Measurements from ENCODE around the gene CACNG4.

The CACNG4 gene

DNA sequence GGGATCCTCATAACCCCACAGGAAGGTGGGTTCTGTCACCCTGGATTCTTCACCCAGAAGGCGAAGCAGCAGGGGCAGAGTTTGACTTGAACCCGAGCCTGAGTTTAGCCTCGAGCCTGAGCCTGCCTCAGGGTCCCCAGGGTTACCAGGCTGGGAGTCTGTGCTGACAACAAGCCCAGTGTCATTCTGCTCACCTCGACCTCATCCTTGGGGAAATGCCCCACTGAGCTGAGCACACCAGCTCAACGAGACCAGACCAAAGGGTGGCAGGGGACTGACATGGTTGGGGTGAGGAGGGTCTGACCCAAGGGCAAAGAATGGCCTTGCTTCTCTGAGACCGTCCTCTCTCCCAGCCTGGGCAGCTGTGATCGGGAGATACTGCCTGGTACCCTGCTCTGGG, 20.2 kb downstream of the CACNG4 start:
- no peak for DNase-seq (ENCODE audit: low read depth in 3 of 3, low spot score in 1 of 3)

DNA sequence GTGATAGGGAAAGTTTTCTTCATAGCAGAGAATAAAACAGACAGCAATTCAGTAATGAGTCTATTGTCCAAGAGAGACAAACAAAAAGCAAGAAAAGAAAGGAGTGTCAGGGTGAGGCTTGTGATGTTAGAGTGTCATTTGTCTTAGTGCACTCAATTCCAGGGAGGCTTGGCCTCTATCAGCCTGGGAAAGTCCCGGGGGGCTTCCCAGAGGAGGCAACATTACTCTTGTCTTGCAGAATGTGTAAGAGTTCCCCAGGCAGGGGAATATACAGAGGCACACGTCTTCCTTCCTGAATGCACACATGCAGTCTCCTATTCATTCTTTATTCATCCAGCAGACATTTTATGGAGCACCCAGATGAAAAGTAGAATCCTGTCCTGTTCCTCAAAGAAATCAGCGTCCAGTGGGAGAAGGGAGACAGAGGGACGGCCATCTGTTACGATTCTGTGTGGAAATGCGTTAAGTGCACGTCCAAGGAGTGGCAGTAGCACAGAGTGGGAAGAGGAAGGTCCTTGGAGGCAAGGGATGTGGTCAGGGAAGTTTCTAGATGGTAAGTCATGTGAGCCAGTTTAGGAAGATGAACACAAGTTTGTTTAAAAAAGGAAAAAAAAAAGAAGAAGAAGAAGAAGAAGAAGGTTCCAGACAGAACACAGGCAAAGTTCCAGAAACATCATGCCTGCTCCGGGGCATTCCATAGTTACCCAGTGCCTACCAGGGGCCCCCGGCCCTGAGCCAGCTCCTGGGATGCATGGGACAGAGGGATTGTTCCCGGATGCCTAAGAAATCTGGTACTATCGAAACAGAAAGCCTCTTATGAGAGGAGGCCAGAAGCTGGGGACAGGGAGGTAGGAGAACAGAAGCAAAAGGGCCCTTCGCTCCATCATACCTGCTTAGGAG, 21.1 kb downstream of the CACNG4 start:
- DNase-seq (ENCODE audit: low read depth in 3 of 3, low spot score in 1 of 3): no peak

DNA sequence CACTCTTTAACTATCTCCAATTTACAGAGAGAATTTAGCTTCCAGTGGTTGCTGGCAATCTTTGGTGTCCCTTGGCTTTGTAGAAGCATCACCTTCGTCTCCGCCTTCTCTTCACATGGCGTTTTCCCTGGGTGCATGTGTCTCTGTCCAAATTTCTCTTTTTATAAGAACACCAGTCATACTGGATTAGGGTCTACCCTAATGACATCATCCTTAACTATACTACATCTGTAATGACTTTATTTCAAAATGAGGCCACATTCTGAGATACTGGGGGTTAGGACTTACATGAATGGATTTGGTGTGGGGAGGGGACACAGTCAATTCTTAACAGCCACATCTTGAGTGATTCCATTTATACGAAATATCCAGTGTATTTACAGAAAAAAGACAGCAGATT, 22.2 kb downstream of the CACNG4 start:
- DNase-seq (ENCODE audit: low read depth in 3 of 3, low spot score in 1 of 3): no peak

DNA sequence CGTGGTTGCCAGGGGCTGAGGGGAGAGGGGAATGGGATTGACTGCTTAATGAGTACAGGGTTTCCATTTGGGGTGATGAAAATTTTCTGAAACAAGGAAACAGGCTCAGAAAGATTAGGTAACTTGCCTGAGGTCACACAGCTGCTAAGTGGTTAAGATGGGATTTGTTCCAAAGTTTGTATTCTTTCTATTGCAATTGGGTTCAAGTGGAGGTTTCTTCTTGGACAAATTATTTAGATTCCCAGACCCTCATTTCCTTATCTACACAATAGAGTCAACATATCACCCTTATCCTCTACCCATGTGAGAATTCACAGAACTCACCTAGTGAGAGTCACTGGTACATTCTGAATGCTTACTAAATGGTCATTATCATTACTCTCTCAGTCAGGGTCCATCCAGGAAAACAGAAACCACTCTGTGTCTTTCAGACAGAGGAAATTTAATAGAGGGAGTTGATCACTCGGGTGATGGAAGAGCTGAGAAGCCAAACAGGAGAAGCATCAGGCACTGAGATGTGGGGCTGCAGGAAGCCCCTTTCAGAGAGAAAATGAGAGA, 22.6 kb downstream of the CACNG4 start:
- no peak for DNase-seq (ENCODE audit: low read depth in 3 of 3, low spot score in 1 of 3)

DNA sequence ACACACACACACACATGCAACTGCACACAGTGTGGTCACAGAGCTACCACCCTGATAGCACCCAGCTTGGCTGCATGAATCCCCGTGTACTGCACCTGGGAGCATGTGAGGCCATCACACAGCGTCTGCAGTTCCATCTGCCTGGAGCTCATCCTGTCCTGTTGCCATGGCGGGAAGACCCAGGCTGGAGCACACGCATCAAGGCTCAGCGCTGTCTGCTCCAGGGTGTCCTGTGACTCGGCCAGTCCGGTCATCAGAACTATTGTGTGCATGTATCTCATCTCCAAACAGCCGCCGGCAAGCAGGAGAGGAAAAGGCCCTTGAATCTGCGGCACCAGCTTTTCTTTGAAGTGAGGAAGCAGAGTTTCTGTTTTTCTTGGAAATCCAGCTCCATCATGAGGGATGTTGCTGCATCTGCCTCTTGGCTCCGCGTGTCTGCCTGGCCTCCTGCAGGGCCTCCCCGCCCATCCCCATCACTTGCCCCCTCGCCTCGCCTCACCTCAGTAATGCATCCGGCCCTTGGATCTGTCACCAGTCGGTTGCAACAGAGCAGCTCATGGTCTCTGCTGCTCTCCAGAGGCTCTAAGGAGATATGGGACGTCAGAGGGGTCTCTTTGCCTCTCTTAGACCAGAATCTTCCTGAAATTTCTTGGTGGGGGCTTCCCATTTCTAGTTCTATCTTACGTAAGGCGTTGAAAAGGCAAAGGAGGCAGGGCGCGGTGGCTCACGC, 23.7 kb downstream of the CACNG4 start:
- DNase-seq (ENCODE audit: low read depth in 3 of 3, low spot score in 1 of 3): no peak

DNA sequence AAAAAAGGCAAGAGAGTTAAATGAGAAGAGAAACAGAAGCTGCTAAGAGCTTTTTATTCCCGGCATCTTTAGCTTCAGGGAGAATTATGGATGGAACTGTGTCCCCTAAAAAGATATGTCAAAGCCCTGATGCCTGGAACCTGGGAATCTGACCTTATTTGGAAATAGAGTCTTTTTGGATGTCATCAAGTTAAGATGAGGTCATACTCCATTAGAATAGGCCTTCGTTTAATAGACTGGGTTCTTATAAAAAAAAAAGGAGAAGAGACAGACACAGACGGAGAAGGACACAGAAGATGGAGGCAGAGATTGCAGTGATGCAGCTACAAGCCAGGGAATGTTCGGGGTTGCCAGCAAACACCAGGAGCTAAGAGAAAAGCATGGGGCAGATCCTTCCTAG, 24.6 kb downstream of the CACNG4 start:
- no peak for DNase-seq (ENCODE audit: low read depth in 3 of 3, low spot score in 1 of 3)

DNA sequence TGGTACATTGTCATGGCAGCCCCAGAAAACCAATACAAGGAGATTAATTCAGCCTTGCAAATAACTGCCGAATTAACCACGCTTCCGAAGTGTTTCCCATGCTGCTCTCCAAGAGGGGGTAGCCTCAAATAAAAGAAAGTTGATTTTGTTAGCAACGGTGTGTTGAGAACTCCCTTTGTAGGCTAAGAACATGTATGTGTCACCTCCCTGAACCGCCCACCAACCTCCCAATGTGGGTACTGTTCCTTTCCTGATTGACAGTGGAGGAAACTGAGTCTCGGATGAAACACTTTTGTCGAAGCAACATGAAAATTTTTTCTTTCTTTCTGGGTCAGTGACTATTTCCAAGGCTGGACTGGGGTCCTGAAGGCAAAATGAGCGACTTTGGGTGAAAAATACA, 25.1 kb downstream of the CACNG4 start:
- DNase-seq (ENCODE audit: low read depth in 3 of 3, low spot score in 1 of 3): no peak

DNA sequence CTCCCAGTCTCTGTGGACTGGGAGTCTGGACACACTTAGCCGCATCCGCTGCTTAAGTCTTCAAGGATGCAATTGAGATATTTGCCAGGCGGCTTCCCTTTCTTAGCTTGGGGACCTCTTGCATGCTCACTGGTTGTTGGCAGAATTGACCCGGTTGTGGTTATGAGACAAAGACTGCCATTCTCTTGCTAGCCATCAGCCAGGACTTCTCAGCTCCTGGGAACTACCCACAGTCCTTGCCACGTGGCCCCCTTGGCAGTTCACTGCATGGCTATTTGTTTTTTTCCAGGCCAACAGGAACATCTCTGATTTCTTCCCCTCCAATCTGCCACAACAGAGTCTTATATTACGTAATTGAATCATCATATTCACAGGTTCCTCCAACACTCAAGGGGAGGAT, 25.5 kb downstream of the CACNG4 start:
- no peak for DNase-seq (ENCODE audit: low read depth in 3 of 3, low spot score in 1 of 3)

DNA sequence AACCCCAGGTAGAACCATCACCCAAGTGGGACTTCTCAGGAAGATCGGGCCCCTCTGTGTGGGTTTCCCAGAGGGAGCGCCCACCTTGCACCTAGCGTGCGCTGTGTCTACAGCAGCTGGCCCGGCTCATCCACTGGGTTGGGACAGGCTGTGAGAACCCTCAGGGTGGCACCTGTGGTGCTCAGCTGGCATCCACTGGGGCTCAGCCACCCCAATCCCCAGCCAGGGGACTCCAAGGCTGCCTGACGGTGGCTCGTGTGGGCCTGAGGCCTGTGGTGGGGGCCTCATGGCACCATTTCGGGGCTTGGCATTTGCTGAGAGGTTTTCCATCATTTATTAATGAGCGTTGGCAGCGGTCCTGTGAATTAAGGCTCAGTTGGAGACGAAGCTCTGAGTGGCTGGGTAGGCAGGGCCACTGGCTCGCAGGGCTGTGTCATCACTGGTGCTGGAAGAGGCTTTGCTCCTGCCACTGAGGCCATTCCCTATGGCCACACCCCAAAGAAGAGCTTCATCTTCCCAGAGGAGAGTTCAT, 28.5 kb downstream of the CACNG4 start:
- no peak for DNase-seq (ENCODE audit: low read depth in 3 of 3, low spot score in 1 of 3)

DNA sequence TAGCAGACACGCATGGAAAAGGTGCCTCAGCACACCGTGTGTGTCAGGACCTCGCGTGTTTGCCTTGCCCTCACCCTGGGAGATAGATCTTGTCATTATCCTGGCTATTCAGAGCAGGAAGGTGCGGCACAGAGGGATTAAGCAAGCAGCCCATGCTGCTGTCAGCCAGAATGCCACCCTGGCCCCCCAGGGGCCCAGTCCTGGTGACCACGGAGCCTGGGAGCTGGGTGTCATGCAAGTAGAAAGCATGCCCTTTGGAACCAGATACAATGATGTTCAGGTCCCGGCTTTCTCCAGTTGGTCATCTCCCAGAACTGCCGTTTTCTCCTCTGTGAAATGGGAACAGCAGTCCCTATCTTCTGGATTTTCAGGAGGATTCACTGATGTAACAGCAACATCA, 29.9 kb downstream of the CACNG4 start:
- no peak for DNase-seq (ENCODE audit: low read depth in 3 of 3, low spot score in 1 of 3)

DNA sequence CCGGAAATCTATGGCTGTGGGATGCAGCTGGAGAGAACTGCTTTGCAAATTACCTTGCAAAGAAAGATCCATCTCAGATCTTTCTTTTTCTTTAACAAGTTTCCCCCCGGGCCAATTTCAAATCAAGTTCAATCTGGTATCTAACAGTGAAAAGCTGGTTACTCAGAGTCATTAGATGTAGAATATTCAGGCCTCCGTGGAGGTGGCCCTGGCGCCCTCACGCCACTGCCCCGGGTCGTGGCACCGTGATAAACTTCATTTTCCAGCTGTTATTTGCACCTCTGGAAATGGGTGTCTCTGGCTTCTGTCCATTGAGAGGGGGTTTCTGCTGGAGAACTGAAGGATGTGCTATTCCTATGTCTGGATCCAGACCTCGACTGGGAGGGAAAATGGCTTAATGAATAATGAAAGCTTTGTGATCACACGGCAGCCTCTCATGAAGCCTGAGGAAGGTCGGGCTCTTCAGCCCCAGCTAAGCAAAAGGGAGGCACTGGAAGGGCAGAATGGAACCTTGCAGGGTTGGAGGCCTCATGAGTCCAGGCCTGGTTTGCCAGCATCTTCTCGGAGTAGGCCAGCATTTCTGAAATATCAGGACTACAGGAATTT, 30.5 kb downstream of the CACNG4 start:
- no peak for DNase-seq (ENCODE audit: low read depth in 3 of 3, low spot score in 1 of 3)

DNA sequence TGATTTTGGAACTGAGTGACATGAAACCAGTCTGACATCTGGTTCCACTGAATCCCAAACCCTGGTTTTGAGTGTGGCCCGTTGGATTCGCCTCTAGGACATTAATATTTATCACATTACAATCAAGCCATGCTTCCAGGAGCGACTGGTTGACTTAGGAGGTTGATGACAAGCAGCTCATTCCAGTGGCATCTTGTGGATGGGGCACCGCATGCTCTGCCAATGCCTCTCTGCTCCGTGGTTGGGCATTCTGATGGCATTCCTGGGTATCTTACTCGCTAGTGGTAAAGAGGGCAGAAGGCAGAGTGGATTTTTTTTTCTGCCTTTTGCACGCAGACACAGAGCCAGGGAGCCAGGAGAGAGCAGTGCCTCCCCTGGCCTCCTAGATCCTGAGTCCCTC, 31.4 kb downstream of the CACNG4 start:
- DNase-seq (ENCODE audit: low read depth in 3 of 3, low spot score in 1 of 3): no peak

DNA sequence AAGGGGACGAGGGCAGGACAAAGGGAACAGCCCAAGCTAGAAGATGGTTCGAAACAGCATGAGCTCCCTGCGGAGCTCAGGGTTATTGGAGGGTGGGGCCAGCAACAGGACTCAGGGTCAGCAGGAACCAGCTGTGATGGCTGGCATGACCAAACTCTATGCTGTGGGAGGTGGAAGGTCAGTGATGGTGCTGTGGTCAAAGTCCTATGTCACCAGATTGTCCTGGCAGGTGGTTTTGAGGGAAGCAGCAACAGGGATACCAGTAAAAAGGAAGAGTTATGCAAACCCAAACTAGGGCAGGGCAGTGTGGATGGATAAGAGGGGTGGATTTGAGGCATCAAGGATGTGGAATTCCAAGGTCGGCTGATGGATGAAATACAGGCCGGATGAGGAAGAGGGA, 32.4 kb downstream of the CACNG4 start:
- DNase-seq (ENCODE audit: low read depth in 3 of 3, low spot score in 1 of 3): no peak

DNA sequence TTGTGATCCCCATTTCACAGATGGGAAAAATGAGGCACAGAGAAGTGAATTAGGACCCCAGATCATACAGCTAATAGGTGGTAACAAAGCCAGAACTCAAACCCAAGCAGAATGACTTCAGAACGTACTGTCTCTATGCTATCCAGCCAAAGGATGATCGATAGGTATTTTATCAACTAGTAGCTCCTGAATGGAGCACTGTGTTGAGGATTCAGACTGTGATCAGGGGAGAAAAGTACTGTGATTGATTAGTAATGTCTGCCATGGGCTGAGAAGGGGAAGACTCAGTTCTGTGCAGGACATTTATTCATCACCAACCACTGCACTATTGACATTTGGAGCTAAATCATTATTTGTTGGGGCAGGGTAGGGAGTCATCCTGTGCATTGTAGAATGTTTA, 38.7 kb downstream of the CACNG4 start:
- no peak for DNase-seq (ENCODE audit: low read depth in 3 of 3, low spot score in 1 of 3)

DNA sequence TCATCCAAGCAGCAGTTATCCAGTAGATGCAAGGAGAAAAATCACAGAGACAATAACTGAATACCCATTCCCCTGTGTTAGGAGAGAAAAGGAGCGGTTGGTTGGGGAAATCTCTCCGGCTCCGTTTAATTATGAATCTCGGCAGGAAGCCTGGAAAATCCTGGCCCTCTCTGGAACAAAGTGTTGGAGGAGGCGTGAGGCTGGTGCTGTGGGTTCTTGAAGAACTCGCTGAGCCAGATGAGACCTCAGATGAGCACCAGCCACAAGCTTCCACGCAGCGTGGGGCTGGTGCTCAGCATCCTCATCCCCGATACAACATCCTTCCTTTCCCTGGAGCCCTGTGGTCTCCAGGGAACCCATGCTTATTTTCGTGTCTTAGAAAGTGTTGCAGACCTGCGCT, 39.7 kb downstream of the CACNG4 start:
- DNase-seq (ENCODE audit: low read depth in 3 of 3, low spot score in 1 of 3): no peak

DNA sequence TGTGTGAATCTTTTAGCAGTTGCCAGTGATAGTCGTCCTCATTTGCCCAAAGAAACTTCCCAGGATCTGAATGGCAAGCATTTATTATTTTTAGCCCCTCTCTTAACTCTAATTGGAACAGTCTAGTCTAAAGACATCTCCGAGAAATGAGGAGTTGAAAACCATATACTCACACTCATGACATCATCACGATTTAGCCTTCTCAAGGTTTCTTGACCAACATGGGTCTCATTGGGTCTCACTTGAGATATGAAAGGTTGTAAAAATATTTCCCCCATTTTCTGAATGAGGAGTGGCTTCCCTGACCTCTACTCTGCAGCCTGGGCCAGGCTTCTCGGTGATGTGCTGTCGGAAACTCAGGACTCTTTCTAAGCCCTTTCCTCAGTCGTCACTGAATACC, 42.8 kb downstream of the CACNG4 start:
- no peak for DNase-seq (ENCODE audit: low read depth in 3 of 3, low spot score in 1 of 3)

DNA sequence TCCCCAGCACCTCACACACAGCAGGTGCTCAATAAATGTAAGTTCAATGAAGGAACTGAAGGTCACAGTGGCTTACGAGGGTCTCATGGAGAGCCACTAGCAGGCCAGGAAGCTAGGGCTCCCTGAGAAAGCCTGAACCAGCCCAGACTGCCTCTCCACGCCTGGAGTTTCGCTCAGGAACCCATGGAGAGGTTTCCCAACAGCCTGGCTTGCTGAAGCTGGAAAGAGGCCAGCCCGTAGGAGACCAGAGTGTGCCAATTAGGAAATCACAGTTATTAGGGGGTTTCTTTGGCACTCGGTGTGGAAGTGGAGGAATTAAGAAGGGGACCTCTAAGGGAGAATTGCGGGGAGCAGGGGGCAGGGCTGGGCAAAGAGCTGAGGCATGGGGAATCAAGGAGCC, 43.6 kb downstream of the CACNG4 start:
- no peak for DNase-seq (ENCODE audit: low read depth in 3 of 3, low spot score in 1 of 3)

DNA sequence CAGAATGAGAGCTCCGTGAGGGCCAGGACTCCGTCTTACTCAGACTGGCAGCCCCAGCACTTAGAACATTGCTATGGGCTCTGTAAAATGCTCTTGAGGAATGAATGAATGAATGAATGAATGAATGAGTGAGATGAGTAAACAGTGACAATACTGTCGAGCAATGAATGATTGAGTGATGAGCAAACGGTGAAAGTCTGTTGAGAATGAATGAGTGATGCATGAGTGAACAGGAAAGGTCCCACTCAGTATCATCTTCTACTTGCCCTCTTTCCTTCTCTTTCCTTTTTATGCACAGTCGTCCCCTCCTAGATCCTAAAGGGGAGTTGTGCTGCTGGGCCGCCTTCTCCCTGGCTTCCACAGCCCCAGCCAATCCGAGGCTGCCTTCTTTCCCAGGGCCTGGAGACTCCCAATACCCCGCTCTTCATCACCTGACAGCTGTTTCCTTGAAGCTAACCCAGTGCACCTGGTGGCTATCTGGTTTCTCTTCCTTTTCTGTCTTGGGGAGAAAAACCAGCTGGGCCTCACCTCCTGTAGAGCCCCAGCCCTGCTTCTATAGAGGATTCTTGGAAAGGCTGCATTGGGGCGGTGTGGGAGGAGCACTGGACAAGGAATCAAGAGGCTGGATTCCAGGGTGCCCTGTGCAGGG, 47.1 kb downstream of the CACNG4 start:
- DNase-seq (ENCODE audit: low read depth in 3 of 3, low spot score in 1 of 3): no peak

DNA sequence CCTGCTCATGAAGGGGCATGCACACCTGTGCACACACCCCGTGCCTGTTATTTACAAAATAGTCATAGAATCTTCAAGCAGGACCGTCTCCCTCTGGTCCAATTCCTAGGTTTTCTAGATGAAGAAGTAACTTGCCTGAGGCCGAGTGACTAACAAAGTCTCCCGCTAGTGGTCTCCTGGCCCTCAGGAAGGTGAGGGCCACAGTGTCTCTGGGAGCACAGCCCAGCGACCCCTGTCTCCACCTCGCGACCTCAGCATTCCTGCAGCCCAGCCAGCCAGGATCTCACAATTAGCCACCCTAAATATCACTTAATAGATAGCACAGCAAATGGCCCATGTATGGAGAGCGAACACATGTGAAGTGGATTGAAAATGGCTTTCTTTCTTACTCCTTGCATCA, 49.4 kb downstream of the CACNG4 start:
- DNase-seq (ENCODE audit: low read depth in 3 of 3, low spot score in 1 of 3): no peak

DNA sequence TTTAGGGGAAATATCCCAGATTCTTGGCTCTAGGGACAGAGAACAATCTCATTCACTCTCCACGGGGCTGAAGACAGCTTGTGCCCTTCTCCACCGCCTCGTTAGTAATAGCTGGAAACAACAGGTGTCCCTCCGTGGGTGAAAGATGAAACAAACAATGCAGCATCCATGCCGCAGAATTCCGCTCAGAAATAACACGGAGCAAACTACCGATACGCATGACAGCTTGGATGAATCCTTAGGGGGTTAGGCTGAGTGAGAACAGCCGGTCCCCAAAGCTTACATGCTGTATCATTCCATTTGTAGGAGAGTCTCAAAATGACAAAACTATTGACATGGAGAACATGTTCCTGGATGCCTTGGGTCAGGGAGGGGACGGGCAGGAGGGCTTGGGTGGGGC, 50.5 kb downstream of the CACNG4 start:
- DNase-seq (ENCODE audit: low read depth in 3 of 3, low spot score in 1 of 3): no peak
